NCI-H1417 (cell line): ENCODE measurements around the gene TBC1D4.
"Not testable (repeated sequence)": the region's sequence is repeated elsewhere in the genome, so short reads cannot be mapped to it uniquely, and the experiment has no call there.

ENCODE experiments used
- DNase-seq, 3 experiments: peaks; one replicate each; lab custom pipeline; 2025; lab: John Stamatoyannopoulos, UW

TBC1D4 gene

DNA sequence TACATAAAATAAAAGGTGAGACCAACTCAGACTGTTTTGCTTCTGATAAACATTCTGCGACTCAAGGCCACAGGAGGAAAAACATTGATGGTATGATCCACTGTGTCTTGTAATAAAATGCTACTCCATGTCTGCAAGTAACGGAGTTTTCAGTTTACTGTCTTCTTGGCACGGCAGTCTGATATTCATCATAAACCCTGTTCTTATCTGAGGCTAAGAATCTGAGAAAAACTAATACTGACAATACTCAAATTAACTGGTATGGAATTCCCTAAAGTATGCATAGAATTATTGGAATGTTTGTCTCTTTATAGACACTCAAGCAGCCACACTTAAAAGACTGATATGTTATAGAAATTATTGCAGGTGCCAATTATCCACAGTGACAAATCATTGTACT lies 125.5 kb downstream of the TBC1D4 start:
- DNase-seq: no peak

DNA sequence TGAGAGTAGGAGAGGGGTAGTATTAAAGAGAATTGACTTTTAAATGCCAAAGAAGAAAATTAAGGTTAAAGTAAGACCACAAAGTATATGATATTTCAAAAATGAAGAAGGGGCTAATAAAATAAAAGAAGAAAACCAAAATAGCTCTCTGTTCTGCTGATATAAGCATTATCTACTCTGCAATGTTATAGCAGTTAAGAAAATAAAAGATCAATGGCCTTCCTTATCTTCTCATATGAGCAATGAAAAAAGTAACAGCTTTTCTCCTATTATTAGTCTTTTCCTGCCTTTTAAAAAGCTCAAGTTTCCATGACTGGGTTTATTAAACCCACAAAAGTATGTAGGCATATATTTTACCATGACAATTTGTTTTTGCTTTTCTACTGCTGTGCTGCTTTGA lies 126.4 kb downstream of the TBC1D4 start:
- no peak for DNase-seq

DNA sequence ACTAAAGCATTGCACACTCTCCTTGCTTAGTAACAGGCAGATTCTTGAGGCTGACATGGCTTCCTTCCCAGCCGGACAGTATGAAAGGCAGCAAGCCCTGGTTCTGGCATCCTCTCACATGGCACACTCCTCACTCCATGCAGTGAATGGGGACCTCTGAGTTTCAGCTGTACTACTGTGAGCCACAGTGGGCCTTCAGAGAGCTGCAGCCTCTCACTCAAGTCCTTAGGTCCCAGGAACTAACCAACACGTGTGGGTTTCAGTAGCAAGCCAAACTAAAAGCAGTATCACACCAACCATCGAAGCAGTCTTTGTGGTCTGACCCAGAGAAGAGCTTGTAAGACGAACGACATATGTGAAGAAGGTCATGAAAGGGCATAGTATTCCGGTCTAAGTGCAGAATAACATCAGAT lies 128.2 kb downstream of the TBC1D4 start:
- DNase-seq: no peak

DNA sequence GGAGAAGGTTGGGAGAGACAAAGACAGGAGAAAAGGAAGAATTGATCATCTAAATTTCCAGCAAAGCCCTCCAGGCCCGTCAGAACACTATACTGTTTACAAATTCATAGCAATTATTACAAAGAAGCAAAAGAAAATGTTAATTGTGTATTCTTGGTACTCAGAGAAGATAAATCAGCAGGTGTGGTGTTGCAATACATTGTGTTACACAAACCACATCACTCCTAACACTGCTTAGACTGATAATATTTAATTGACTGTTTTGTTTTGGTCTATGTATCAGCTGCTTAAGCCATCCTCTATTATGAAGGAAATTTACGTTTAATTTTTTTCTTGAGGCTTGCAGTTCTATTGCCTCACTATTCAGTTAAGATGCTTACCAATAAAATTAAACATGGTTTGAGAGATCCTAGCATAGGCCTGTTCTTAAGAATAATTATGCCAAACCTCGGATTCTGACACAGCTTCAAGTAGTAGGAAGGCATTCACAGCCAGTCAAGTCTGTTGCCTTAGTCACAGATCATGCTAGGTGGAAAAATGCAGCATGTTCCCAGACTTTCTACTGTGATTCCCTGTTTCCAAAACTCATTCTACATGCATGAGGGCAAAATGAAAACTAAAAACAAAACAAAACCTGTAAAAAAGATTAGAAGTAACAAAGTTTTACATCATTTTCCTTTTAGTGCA lies 129.2 kb downstream of the TBC1D4 start:
- DNase-seq: no peak

DNA sequence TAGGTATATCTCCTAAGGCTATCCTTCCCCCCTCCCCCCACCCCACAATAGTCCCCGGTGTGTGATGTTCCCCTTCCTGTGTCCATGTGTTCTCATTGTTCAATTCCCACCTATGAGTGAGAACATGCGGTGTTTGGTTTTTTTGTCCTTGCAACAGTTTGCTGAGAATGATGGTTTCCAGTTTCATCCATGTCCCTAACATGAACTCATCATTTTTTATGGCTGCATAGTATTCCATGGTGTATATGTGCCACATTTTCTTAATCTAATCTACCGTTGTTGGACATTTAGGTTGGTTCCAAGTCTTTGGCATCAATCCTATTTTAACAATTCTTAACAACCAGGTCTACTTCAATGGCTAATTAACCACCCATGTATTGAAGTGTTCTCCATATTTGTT lies 130.4 kb downstream of the TBC1D4 start:
- not testable (repeated sequence) for DNase-seq

DNA sequence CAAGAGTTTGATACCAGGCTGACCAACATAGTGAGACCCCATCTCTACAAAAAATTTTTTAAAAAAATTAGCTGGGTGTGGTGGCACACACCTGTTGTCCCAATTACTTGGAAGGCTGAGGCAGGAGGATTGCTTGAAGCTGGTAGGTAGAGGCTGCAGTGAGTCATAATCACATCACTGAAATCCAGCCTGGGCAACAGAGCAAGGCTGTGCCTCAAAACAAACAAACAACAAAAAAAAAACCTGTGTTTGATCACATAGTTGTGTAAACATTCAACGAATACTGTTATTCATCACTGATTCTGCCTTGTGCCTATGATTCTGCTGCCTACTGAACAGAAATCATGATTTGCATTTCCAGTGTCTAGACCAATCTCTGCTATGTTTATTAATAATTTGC lies 134.0 kb downstream of the TBC1D4 start:
- DNase-seq: no peak

DNA sequence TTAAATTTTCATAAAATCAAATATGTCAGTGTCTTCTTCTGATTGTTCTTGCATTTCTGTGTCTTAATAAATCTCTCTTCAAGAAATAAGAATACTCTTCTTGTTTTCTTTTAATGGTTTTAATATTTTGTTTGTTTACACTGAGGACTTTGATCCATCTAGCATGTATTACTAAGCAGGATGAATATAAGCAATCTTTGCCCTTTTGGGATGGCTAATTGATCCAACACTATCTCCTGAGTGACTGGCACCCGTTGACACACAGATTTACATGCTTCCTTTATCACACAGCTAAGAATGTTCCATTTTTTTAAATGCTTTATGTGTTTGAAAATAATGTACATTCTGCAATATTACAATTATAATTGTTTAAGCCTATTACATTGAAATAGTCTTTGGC lies 134.5 kb downstream of the TBC1D4 start:
- no peak for DNase-seq

DNA sequence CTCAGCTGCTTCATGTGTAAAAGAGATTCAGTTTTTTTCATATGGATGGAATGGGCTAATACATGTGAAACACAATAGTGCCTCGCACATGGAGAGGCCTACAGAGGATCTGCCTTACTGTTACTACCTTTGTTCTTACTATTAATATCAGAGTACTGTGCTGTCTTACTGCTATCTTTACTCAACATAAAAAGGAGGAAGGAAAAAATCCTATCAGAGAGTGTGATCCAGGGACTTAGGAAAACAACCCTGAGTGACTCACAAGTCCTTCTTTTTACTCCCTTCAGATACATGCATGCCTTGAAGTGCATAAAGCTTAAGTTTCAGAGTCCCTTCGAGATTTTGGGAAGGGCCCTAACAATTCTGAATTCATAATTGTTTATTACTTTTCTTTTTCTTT lies 136.8 kb downstream of the TBC1D4 start:
- no peak for DNase-seq

DNA sequence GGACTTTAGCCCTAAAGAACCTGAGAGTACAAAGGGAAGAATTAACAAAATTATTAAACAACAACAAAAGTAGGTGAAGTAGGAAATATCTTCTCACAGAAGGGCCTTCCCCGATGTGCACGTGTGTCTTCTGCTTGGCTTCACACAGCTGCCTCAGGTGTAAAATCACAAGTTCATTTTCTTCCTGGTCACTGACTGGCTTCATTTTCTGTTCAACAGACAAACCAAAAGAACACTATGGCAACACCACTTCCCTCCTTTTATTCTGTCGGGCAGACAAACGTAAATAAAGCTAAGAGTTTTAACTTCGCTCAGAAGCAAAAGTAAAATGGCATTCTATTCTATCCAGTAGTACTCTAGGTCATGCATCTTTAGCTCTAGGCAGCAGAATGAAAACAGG lies 140.9 kb downstream of the TBC1D4 start:
- no peak for DNase-seq

DNA sequence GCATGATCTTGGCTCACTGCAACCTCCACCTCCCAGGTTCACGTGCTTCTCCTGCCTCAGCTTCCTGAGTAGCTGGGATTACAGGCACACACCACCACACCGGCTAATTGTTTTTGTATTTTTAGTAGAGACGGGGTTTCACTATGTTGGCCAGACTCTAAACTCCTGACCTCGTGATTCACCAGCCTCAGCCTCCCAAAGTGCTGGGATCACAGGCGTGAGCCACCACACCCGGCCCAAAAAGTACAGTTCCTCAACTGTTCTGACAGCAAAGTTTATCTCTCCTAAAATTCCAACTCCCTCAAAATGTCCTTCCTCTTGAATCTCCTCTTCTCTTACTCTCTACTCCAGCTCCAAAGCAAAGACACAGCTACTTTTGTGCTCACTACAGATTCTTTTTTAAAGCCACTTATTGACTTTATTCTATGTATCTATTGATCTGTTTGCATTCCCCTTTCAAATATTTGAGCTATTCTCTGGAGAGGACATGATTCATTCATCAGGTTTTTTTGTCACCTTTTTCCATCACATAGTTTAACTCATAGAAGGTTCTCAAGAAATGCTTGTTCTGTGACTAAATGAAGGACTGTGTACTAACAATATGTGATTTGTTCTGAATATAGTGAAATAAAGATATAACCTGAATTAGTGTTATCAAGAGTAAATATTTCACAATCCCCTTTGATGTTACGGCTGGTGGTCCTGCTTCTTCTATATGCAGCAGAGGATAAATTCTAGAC lies 142.2 kb downstream of the TBC1D4 start:
- no peak for DNase-seq

DNA sequence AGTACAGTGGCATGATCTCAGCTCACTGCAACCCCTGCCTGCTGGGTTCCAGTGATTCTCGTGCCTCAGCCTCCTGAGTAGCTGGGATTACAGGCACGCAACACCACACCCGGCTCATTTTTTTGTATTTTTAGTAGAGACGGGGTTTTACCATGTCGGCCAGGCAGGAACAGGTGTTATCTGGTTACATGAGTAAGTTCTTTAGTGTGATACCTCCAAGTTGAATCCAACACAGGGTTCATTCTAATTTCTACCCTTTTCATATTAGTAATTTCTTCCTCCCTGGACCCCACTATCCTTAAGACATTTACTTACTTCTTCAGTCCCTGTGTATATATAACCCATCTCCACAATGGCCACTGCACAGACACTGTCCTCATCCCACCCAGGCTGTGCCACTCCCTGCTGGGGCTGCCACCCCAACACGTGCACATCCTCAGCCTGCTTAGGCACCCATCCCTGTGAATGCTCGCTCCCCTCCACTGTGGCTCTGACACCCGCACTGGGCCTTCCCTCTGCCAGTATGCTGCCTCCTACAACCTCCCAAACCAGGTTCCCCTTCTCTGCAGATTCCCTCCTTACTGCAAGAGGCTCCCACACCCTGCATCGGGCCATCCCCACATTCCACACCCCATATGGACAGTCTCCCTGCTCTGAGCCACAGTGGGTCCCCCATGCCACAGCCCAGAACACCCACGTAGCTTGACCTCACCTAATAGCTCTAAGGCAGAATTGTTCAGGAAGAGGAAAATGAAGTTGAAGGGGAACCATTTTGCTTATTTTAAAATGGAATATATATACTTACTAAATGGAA lies 147.1 kb downstream of the TBC1D4 start:
- DNase-seq: no peak

DNA sequence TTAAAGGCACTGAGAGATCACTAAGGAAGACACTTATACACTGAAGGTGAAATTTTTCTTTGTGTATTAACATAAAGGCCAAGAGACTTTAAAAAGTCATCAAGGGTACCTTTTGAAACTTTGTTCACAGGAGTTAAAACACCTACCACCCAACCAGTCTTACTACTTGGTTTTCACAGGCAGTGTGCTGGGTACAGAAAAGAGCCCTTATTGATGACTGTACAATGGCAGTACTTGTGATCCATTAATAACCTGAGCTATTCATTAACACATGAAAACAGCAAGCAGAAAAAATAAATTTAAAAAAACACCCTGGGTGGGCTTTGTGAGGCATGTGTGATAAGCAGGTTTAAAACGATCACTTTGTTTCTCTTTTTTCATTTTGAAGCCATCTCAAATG lies 148.9 kb downstream of the TBC1D4 start:
- DNase-seq: no peak

DNA sequence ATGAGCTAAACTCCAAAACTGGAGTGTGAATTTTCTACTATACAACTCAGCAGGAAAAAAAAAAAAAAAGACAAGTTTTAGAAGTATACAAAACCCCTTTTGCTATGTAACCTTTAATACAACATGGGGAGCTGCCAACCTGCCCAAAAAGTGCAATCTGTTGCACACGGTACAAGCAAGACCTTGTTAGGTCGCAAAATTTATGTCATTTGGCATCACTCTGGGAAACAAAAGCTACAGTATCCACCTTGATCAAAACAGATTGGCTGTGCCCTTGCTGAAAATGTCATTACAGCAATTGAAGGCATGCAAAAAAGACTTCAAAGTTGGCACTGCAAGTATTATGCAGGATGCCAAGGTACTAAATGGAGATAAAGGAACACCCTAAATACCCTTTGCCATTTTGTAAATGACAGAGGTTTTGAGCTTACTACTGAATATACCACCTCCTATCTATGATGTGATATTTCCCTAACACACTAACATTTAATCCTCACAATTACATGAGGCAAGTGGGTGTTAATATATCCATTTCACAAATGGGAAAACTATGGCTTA lies 150.1 kb downstream of the TBC1D4 start:
- no peak for DNase-seq

DNA sequence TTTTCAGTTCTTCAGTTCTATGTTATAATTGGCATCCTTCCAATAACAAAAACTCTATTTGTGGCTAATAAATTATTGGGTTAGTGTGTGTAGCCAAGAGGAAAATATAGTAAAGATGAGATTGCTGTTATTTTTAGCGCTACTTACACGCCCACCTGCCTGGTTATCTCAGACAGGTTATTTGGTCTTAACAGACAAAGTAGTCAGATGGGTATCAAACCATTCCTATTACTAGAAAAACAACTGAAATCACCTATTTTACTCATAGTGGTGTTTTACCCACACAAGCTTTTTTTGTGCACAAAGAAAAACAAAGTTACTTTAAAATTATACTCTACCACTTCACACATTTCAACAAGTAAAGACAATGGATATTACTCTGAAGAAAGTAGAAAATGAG lies 151.2 kb downstream of the TBC1D4 start:
- DNase-seq: peak in 1 of 3 experiments; percentile 50

DNA sequence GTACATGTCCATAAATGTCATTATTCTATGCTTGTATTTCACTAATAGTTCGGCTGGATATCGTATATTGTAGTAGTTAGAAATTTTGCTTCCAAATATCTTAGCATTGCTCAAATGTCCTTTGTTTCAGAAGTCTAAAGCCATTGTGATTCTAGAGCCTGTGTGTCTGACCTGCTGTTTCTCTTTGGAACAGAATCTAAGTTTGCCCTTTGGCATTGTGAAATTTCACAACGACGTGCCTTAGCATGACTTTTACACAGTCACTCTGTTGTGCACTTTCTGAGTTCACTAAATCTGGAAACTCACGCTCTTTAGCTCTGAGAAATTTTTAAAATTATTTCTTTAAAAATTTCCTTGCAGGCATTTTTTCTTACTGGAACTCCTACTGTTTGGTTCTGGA lies 152.2 kb downstream of the TBC1D4 start:
- no peak for DNase-seq

DNA sequence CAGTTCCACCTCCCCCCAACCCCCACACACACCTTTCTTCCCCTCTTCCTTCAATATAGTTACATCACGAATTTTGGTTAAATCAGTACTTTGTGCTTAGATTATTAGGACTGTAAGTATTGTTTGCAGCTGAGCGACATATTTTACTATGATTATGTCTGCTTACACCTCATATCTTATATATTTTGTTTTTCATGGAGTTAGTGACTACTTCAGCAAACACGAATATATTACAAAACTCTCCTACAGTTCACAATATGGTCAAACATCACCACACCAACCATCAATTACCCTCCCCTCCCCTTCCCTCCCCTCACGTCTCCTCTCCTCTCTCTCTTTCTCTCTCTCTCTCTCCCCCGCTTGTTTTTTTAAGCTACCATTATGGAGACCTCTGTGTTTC lies 152.9 kb downstream of the TBC1D4 start:
- DNase-seq: no peak

DNA sequence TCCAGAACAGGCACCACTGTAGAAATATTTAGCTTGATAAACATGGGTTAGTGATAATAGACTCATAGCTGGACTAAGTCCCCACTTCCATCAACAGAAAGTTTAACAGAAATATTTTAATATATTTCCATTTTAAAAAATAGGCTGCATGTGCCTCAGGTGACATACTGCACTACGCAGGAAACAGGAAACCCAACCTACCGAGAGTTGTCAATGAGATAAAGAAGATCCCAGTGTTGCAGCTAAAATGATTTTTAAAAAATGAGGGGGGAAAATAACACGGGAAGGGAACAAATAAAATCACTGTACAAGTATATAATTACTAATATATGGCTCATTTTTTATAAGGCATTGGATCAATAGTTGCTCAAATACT lies 154.8 kb downstream of the TBC1D4 start:
- no peak for DNase-seq

DNA sequence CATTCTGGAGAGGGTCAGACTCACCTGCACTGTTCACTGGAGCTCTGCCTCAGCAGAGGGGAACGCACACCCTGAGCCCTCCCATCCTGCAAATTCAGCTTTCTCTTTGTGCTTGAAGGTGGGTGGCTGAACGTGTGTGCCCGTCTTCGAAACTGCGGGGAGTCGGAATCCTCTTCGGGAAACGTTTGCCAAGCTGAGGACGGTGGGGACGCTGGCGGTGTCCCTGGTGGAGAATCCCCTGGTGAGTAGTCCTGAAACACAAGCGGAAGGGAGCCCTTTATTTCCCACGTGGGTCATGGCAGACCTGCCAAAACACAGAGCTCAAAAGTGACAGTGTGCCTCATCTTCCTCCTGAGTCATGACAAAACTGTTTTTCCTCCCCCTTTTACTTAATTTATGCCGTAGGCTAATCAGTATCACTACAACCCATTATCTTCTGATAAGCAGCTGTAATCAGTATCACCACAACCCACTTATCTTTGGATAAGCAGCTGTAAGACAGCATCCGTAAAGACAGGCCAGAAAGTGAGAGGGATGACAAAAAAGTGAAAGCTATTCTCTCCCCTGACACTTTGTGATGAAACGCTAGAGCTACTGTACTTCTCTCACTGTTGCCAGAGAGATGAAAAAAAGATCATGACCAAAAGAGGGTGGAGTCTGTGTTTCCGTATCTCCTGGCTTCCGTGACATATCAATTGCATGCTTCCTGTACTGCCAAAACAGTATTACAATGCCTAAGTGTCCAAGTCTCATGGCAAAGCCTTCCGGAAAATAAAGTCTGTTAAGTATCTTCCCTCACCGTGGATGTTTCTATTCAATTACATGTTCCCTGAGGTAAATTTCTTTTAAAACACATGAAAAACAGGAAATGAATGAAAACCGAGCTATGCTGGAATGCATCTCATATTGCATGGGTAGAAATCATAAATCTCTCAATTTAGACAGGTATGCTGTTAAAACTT lies 155.5 kb downstream of the TBC1D4 start:
- DNase-seq: no peak

DNA sequence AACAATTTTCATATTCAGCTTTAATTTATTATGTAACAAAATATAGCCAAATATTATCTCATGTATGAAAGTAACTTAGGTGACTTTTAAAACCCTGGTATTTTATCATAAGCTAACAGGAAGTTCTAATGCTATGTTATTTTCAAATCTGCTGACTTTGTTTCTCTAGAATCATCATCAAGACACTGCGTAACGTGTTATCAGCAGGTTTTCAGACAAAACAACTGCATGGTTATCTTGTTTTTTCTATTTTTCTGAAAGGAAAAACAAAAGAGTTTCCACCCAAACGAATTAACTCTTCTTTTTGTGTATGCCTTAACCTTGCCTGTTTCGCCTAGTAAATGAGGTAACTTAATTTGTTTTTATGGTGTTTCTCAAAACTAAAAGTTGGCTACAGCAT lies 156.3 kb downstream of the TBC1D4 start:
- DNase-seq: no peak

DNA sequence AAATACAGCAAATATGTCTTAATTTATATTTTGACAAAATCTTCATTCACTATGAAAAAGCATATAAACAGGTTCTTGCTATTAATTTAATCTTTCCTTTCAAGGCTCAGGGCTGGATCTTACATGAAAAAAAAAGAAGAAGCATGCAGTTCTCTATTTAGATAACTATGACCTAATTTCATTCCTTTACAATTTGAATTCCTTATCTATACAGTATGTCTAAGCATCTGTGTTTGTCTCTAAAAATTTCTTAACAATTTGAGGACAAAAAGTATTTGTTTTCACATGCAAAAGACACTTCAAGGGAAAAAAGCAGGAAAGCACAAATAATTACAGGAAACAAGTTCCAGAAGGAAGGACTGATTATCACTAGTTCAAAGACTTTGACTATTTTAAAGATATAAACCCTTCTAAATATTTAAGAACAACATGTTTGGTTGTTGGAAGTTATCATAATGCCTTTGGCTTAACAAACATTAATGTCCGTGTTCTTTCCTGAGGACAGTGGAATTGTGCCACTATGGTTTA lies 157.5 kb downstream of the TBC1D4 start:
- DNase-seq: no peak

DNA sequence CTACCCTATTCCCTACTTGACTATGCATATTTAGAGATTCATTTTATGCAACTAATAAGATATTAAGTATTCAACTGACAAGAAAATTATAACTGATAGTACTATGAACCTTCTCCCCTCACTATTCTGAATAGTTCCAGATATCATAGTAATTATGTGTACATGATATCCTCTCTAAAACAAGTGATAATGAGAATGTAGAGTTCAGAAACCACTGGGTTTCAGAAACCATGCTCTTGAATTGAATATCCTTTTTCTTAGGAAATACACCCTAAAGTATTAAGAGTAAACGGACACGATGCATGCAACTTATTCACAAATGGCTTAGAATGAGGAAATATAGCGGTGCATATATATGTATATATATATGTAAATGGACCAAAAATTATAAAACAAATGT lies 160.9 kb downstream of the TBC1D4 start:
- DNase-seq: no peak
